Naive thymus-derived CD4-positive, alpha-beta T cell (primary cell): ENCODE results near the gene DMD. TPM values are rescaled to one million over a fixed set of nuclear protein-coding genes. Genes with fewer than 3 reads are reported as not detected.

Source experiments
- ATAC-seq: fragments of 150-1000 bp; cut with Tn5 transposase; 2 replicates; pipeline ENCODE4 v1.10.0; 2021; ENCODE audit warnings: mild to moderate bottlenecking, moderate library complexity
- CTCF ChIA-PET: fragments of 350-600 bp; sonication (Branson Sonifier 250); formaldehyde crosslinking; loops from one replicate; lab custom pipeline; 2021; ENCODE audit warnings: antibody characterized with exemption; lab: Charles Lee
- POLR2A ChIA-PET: fragments of 350-600 bp; sonication (Branson Sonifier 250); formaldehyde crosslinking; loops from one replicate; lab custom pipeline; 2021; ENCODE audit warnings: antibody characterized with exemption, inconsistent platforms; lab: Charles Lee
- DNase-seq, 9 donors: peaks; one replicate each; pipeline versions ENCODE4 v3.0.0 to v3.0.0-alpha.2; 2020 to 2022; ENCODE audit warnings: mixed read lengths in 1 of 9
- H3K27ac ChIP-seq: one replicate; pipeline ENCODE4 v1.7.0; 2013; ENCODE audit warnings: mild to moderate bottlenecking, low read depth, low read length, moderate library complexity
- H3K27me3 ChIP-seq, 2 donors: one replicate each; pipeline ENCODE4 v1.7.0; 2013; ENCODE audit warnings: low read length in 2 of 2, mild to moderate bottlenecking in 2 of 2, moderate library complexity in 2 of 2; ENCODE audit not compliant: control insufficient read depth in 2 of 2, insufficient read depth in 2 of 2
- H3K36me3 ChIP-seq, 3 experiments: 1 replicate in 2 of 3; 2 replicates in 1 of 3; pipeline ENCODE4 v1.7.0; 2013; ENCODE audit warnings: low read length in 3 of 3, mild to moderate bottlenecking in 3 of 3, moderate library complexity in 1 of 3; ENCODE audit not compliant: insufficient read depth in 3 of 3, control insufficient read depth in 2 of 3
- H3K4me1 ChIP-seq, 2 donors: one replicate each; pipeline ENCODE4 v1.7.0; 2013; ENCODE audit warnings: low read length in 2 of 2, mild to moderate bottlenecking in 2 of 2, moderate library complexity in 1 of 2; ENCODE audit not compliant: control insufficient read depth in 2 of 2, insufficient read depth in 2 of 2
- H3K4me3 ChIP-seq: 2 replicates; pipeline ENCODE4 v1.7.0; 2013; ENCODE audit warnings: mild to moderate bottlenecking, low read length
- H3K9me3 ChIP-seq, 3 experiments: 1 replicate in 2 of 3; 2 replicates in 1 of 3; pipeline ENCODE4 v1.7.0; 2013; ENCODE audit warnings: low read length in 3 of 3; ENCODE audit not compliant: control insufficient read depth in 2 of 3
- H3K27ac Mint-ChIP-seq, 9 donors: one replicate each; pipeline ENCODE4 v1.8.0; 2020 to 2022; ENCODE audit warnings: mixed read lengths in 9 of 9, mild to moderate bottlenecking in 8 of 9, moderate library complexity in 5 of 9, inconsistent platforms in 2 of 9
- H3K27me3 Mint-ChIP-seq, 5 donors: one replicate each; pipeline ENCODE4 v1.8.0; 2021 to 2022; ENCODE audit warnings: mixed read lengths in 5 of 5, mild to moderate bottlenecking in 1 of 5
- H3K36me3 Mint-ChIP-seq, 5 donors: one replicate each; pipeline ENCODE4 v1.8.0; 2020 to 2022; ENCODE audit warnings: mixed read lengths in 5 of 5, mild to moderate bottlenecking in 3 of 5, inconsistent platforms in 1 of 5
- H3K4me1 Mint-ChIP-seq, 7 donors: one replicate each; pipeline ENCODE4 v1.8.0; 2020 to 2022; ENCODE audit warnings: mixed read lengths in 7 of 7, mild to moderate bottlenecking in 3 of 7, inconsistent platforms in 1 of 7
- H3K4me3 Mint-ChIP-seq, 10 donors: one replicate each; pipeline ENCODE4 v1.8.0; 2020 to 2022; ENCODE audit warnings: mild to moderate bottlenecking in 10 of 10, mixed read lengths in 10 of 10, moderate library complexity in 6 of 10, inconsistent platforms in 2 of 10
- H3K9me3 Mint-ChIP-seq, 11 donors: one replicate each; pipeline ENCODE4 v1.8.0; 2020 to 2022; ENCODE audit warnings: mixed read lengths in 11 of 11, mild to moderate bottlenecking in 4 of 11, inconsistent platforms in 1 of 11, moderate library complexity in 1 of 11
- intact Hi-C, 2 donors: fragments of 100-400 bp; cut with micrococcal nuclease; formaldehyde crosslinking; loops; one replicate each; pipeline ENCODE4 v1.15.1; 2023
- polyA plus RNA-seq, 2 donors: library from polyadenylated mRNA; unstranded; fragments of 300-500 nt; fragmentation: Illumina TruSeq; gene quantifications; one replicate each; pipeline ENCODE4 v1.2.3, GENCODE V29; 2021
- total RNA-seq, 6 experiments: library from RNA in 5 of 6; stranded (reverse) in 5 of 6; gene quantifications; 1 replicate in 5 of 6; 2 replicates in 1 of 6; pipeline ENCODE4 v1.2.3 and lab custom pipeline; 2021 to 2026

DMD gene
- total and polyA plus RNA-seq, 7 experiments from 2014 or later: 0.02 to 4.9 (median 0.28) TPM; not detected in 3

- H3K27me3 ChIP-seq: no peaks in the 10 kb centered on the region
- DNase-seq (no peak), ATAC-seq (no peak)
- Mint-ChIP-seq H3K4me1 (no peaks in the 10 kb centered on the region), H3K9me3 (peaks cover 0 to 5% (median 0%) of the 10 kb centered on the region in 11 donors), H3K27ac (no peak overlapping the region), H3K27me3 (no peaks in the 10 kb centered on the region), H3K4me3 (no peak overlapping the region), H3K36me3 (no peaks in the 10 kb centered on the region)
- ChIA-PET POLR2A (no interaction called here), CTCF (no interaction called here)
- no peak overlapping the region for H3K4me3 ChIP-seq
- H3K4me1 ChIP-seq: no peaks in the 10 kb centered on the region
- no peaks in the 10 kb centered on the region for H3K36me3 ChIP-seq
- intact Hi-C loops: no loop called here
- no peak overlapping the region for H3K27ac ChIP-seq
- H3K9me3 ChIP-seq: no peaks in the 10 kb centered on the region
Observed at GRCh38 chrX:33065415-33065814, 145.9 kb downstream of the DMD start.

- no peak overlapping the region for H3K4me3 ChIP-seq
- H3K4me3 Mint-ChIP-seq: no peak overlapping the region
- no peaks in the 10 kb centered on the region for H3K36me3 Mint-ChIP-seq
- H3K27ac Mint-ChIP-seq: no peak overlapping the region
- H3K9me3 ChIP-seq: no peaks in the 10 kb centered on the region
- ATAC-seq (no peak), DNase-seq (no peak)
- H3K9me3 Mint-ChIP-seq: peaks cover 0 to 4% (median 0%) of the 10 kb centered on the region in 11 donors
- no peaks in the 10 kb centered on the region for H3K4me1 Mint-ChIP-seq
- H3K36me3 ChIP-seq: no peaks in the 10 kb centered on the region
- no peaks in the 10 kb centered on the region for H3K27me3 Mint-ChIP-seq
- H3K27me3 ChIP-seq: no peaks in the 10 kb centered on the region
- intact Hi-C loops: no loop called here
- CTCF ChIA-PET: no interaction called here
- H3K4me1 ChIP-seq: no peaks in the 10 kb centered on the region
- no peak overlapping the region for H3K27ac ChIP-seq
- POLR2A ChIA-PET: no interaction called here
Observed at GRCh38 chrX:33062041-33062440, 149.3 kb downstream of the DMD start.

- H3K4me1 ChIP-seq: no peaks in the 10 kb centered on the region
- intact Hi-C loops: no loop called here
- no peak for DNase-seq
- no peaks in the 10 kb centered on the region for H3K27me3 ChIP-seq
- no peak for ATAC-seq
- Mint-ChIP-seq H3K27ac (no peak overlapping the region), H3K27me3 (no peaks in the 10 kb centered on the region), H3K36me3 (no peaks in the 10 kb centered on the region), H3K4me3 (no peak overlapping the region), H3K4me1 (no peaks in the 10 kb centered on the region), H3K9me3 (peaks cover 0 to 4% (median 0%) of the 10 kb centered on the region in 11 donors)
- H3K36me3 ChIP-seq: no peaks in the 10 kb centered on the region
- CTCF ChIA-PET: no interaction called here
- H3K27ac ChIP-seq: no peak overlapping the region
- no peaks in the 10 kb centered on the region for H3K9me3 ChIP-seq
- POLR2A ChIA-PET: no interaction called here
- no peak overlapping the region for H3K4me3 ChIP-seq
Observed at GRCh38 chrX:33053001-33053400, 158.3 kb downstream of the DMD start.

- ATAC-seq (no peak), DNase-seq (no peak)
- no peak overlapping the region for H3K4me3 Mint-ChIP-seq
- H3K9me3 Mint-ChIP-seq: peaks cover 0 to 12% (median 0%) of the 10 kb centered on the region in 11 donors
- no peaks in the 10 kb centered on the region for H3K4me1 ChIP-seq
- H3K36me3 ChIP-seq: no peaks in the 10 kb centered on the region
- CTCF ChIA-PET: no interaction called here
- POLR2A ChIA-PET: no interaction called here
- no peaks in the 10 kb centered on the region for H3K27me3 Mint-ChIP-seq
- H3K27ac Mint-ChIP-seq: peak overlapping the region in 1 of 9 donors; percentile 43
- no peak overlapping the region for H3K4me3 ChIP-seq
- no peaks in the 10 kb centered on the region for H3K27me3 ChIP-seq
- no peaks in the 10 kb centered on the region for H3K36me3 Mint-ChIP-seq
- H3K4me1 Mint-ChIP-seq: no peaks in the 10 kb centered on the region
- no peaks in the 10 kb centered on the region for H3K9me3 ChIP-seq
- H3K27ac ChIP-seq: no peak overlapping the region
- intact Hi-C loops: no loop called here
Observed at GRCh38 chrX:33045882-33046281, 165.5 kb downstream of the DMD start.

GRCh38 chrX:33045245-33045644 is 166.1 kb downstream of the DMD start:
- Histone ChIP-seq H3K9me3 (no peaks in the 10 kb centered on the region), H3K36me3 (no peaks in the 10 kb centered on the region), H3K27me3 (no peaks in the 10 kb centered on the region), H3K27ac (no peak overlapping the region), H3K4me1 (no peaks in the 10 kb centered on the region), H3K4me3 (no peak overlapping the region)
- peaks cover 0 to 12% (median 0%) of the 10 kb centered on the region in 11 donors for H3K9me3 Mint-ChIP-seq
- DNase-seq (no peak), ATAC-seq (no peak)
- ChIA-PET CTCF (no interaction called here), POLR2A (no interaction called here)
- intact Hi-C loops: no loop called here
- H3K4me1 Mint-ChIP-seq: no peaks in the 10 kb centered on the region
- no peak overlapping the region for H3K27ac Mint-ChIP-seq
- no peaks in the 10 kb centered on the region for H3K27me3 Mint-ChIP-seq
- H3K4me3 Mint-ChIP-seq: no peak overlapping the region
- no peaks in the 10 kb centered on the region for H3K36me3 Mint-ChIP-seq

GRCh38 chrX:33041141-33041540 is 170.2 kb downstream of the DMD start:
- H3K4me3 Mint-ChIP-seq: no peak overlapping the region
- CTCF ChIA-PET: no interaction called here
- intact Hi-C loops: no loop called here
- no peaks in the 10 kb centered on the region for H3K4me1 Mint-ChIP-seq
- Histone ChIP-seq H3K4me1 (no peaks in the 10 kb centered on the region), H3K36me3 (no peaks in the 10 kb centered on the region), H3K9me3 (no peaks in the 10 kb centered on the region), H3K4me3 (no peak overlapping the region), H3K27ac (no peak overlapping the region), H3K27me3 (no peaks in the 10 kb centered on the region)
- POLR2A ChIA-PET: no interaction called here
- H3K36me3 Mint-ChIP-seq: no peaks in the 10 kb centered on the region
- peaks cover 0 to 10% (median 0%) of the 10 kb centered on the region in 11 donors for H3K9me3 Mint-ChIP-seq
- H3K27ac Mint-ChIP-seq: no peak overlapping the region
- DNase-seq: no peak
- no peak for ATAC-seq
- no peaks in the 10 kb centered on the region for H3K27me3 Mint-ChIP-seq

- H3K36me3 ChIP-seq: no peaks in the 10 kb centered on the region
- intact Hi-C loops: no loop called here
- H3K36me3 Mint-ChIP-seq: no peaks in the 10 kb centered on the region
- CTCF ChIA-PET: no interaction called here
- no peaks in the 10 kb centered on the region for H3K4me1 ChIP-seq
- DNase-seq (no peak), ATAC-seq (no peak)
- no peaks in the 10 kb centered on the region for H3K9me3 ChIP-seq
- H3K4me3 Mint-ChIP-seq: no peak overlapping the region
- no peak overlapping the region for H3K27ac Mint-ChIP-seq
- peaks cover 0 to 2% (median 0%) of the 10 kb centered on the region in 11 donors for H3K9me3 Mint-ChIP-seq
- H3K27me3 ChIP-seq: no peaks in the 10 kb centered on the region
- H3K4me1 Mint-ChIP-seq: no peaks in the 10 kb centered on the region
- POLR2A ChIA-PET: no interaction called here
- no peaks in the 10 kb centered on the region for H3K27me3 Mint-ChIP-seq
- H3K27ac ChIP-seq: no peak overlapping the region
- H3K4me3 ChIP-seq: no peak overlapping the region
Observed at GRCh38 chrX:33032700-33033099, 178.6 kb downstream of the DMD start.
